Type B pancreatic cell (in vitro differentiated cells): ENCODE data around the gene TMEM154. TPM values are rescaled to one million over a fixed set of nuclear protein-coding genes. Genes with fewer than 3 reads are reported as not detected.

Source experiments
- DNase-seq: peaks from one replicate; pipeline ENCODE4 v3.0.0; 2021; ENCODE audit warnings: mixed read lengths; ENCODE audit not compliant: unreplicated experiment; ENCODE audit errors: extremely low spot score
- H3K27ac Mint-ChIP-seq: 2 replicates; pipeline ENCODE4 v1.8.0; 2021; ENCODE audit warnings: mild to moderate bottlenecking, mixed read lengths
- H3K27me3 Mint-ChIP-seq: 2 replicates; pipeline ENCODE4 v1.8.0; 2021; ENCODE audit warnings: mixed read lengths
- H3K36me3 Mint-ChIP-seq: 2 replicates; pipeline ENCODE4 v1.8.0; 2021; ENCODE audit warnings: mixed read lengths
- H3K4me1 Mint-ChIP-seq: one replicate; pipeline ENCODE4 v1.8.0; 2021; ENCODE audit warnings: mixed read lengths; ENCODE audit not compliant: unreplicated experiment
- H3K4me3 Mint-ChIP-seq: 2 replicates; pipeline ENCODE4 v1.8.0; 2021; ENCODE audit warnings: mild to moderate bottlenecking, mixed read lengths
- H3K9me3 Mint-ChIP-seq: 2 replicates; pipeline ENCODE4 v1.8.0; 2021; ENCODE audit warnings: mixed read lengths
- total RNA-seq: library from RNA; stranded (reverse); gene quantifications from 2 replicates; pipeline ENCODE4 v1.2.1, GENCODE V29; 2021; ENCODE audit warnings: low replicate concordance
- TF ChIP-seq, protein P1 (sequence below): fragments of 200-600 bp; sonication (generic); conservative IDR thresholded peaks from 2 replicates; pipeline ENCODE4 v1.5.0; 2021; ENCODE audit warnings: antibody characterized with exemption, mild to moderate bottlenecking

Gene TMEM154
- total RNA-seq, 1 donor from 2014 or later: 11.1 TPM

DNA sequence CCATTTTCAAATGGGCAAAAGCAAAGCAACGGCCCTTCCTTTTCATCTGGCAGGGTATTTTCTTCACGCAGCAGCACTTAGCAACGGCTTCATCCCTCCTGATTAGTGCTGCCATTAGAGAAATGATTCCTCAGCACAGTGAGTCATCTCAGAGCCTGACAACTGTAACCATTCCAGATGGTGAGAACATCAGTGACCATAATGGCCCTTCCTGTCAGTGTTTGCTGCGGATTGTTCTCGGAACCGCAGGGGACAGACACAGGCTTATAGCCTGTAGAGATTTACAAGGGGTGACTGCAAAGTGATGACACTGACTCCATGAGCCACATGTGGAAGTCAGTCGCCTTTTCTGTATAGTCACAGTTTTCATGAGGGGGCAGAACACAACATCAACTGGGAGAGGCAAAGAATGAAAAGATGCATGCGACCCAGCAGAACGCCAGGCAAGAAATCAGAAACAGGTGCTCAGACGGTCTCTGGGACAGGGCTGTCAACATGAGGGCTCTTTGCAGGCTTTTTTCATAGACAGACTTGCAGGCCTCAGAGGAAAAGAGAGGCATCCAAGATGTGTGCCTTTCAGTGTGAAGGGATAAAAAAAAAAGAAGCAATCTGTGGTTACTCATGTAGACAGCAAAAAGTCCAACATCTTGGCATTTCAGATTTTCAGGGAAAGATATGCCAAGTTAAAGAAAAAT lies 74.0 kb downstream of the TMEM154 start:
- peaks cover 6% of the 10 kb centered on the region for H3K27me3 Mint-ChIP-seq
- no peaks in the 10 kb centered on the region for H3K9me3 Mint-ChIP-seq
- H3K4me1 Mint-ChIP-seq: peaks cover 33% of the 10 kb centered on the region
- no peak overlapping the region for H3K4me3 Mint-ChIP-seq
- H3K36me3 Mint-ChIP-seq: no peaks in the 10 kb centered on the region
- TF ChIP-seq, protein P1, sequence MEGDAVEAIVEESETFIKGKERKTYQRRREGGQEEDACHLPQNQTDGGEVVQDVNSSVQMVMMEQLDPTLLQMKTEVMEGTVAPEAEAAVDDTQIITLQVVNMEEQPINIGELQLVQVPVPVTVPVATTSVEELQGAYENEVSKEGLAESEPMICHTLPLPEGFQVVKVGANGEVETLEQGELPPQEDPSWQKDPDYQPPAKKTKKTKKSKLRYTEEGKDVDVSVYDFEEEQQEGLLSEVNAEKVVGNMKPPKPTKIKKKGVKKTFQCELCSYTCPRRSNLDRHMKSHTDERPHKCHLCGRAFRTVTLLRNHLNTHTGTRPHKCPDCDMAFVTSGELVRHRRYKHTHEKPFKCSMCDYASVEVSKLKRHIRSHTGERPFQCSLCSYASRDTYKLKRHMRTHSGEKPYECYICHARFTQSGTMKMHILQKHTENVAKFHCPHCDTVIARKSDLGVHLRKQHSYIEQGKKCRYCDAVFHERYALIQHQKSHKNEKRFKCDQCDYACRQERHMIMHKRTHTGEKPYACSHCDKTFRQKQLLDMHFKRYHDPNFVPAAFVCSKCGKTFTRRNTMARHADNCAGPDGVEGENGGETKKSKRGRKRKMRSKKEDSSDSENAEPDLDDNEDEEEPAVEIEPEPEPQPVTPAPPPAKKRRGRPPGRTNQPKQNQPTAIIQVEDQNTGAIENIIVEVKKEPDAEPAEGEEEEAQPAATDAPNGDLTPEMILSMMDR: no peak
- DNase-seq: no peak
- H3K27ac Mint-ChIP-seq: peak overlapping the region; percentile 70

DNA sequence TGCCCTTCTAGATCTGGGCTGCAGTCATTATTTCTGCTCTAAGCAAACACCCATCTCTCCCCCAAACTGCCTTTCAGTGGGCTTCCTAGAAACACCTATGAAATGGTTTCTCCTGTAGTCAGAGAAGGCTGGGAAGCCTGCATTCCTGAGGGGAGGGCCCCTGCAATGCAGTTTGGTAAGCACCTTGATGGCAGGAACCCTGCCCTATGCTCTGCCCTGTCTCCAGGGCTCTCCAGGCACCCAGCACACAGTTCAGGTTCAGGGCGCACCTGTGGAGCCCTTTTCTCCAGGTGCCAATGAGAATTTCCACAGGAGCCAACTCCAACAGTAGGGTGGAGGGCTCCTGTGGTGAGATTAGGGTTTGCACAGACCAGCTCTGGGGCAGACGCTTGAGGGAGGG lies 74.8 kb downstream of the TMEM154 start:
- DNase-seq: no peak
- Mint-ChIP-seq H3K4me3 (no peak overlapping the region), H3K27ac (no peak overlapping the region), H3K4me1 (peaks cover 30% of the 10 kb centered on the region), H3K9me3 (no peaks in the 10 kb centered on the region), H3K36me3 (no peaks in the 10 kb centered on the region), H3K27me3 (peaks cover 3% of the 10 kb centered on the region)
- TF ChIP-seq, protein P1: no peak

DNA sequence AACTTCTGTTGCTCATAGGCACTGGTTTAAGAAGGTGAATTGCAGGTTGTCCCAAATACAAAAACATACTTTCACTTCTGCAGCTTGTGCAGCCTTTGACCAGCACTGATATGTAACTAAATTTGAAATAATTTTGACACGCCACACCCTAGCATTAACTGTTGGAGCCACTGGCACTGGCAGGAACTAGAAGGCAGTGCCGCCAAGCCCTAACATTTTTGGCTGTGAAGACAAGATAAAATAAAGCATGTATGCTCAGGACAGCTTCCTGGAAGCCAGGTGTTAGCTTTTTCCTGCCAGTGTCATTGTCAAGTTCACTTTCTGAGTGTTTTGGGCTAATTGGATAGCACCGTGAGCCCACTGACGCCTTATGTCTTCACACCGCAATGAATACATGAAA lies 78.6 kb downstream of the TMEM154 start:
- Mint-ChIP-seq H3K27ac (no peak overlapping the region), H3K36me3 (no peaks in the 10 kb centered on the region), H3K4me1 (peaks cover 18% of the 10 kb centered on the region), H3K27me3 (peaks cover 3% of the 10 kb centered on the region), H3K9me3 (no peaks in the 10 kb centered on the region), H3K4me3 (no peak overlapping the region)
- no peak for DNase-seq
- TF ChIP-seq, protein P1: no peak

DNA sequence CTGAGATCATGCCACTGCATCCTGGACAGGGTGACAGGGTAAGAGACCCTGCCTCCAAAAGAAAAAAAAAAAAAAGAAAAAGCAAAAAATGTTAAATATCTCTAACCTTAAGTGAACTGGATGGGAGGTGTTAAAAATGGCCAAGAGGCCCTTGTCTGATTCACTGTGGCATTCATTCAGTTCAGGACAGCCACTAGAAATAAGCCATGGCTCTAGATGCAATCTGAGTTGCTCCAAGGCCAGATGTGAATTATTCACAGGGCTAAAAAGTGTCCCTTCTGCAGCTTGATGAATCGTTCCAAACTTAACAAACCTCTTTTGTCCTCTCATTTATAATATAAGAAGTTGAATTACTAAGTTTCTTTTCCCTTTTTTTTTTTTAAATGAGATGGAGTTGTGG lies 80.2 kb downstream of the TMEM154 start:
- H3K9me3 Mint-ChIP-seq: no peaks in the 10 kb centered on the region
- H3K4me1 Mint-ChIP-seq: peaks cover 10% of the 10 kb centered on the region
- TF ChIP-seq, protein P1: no peak

DNA sequence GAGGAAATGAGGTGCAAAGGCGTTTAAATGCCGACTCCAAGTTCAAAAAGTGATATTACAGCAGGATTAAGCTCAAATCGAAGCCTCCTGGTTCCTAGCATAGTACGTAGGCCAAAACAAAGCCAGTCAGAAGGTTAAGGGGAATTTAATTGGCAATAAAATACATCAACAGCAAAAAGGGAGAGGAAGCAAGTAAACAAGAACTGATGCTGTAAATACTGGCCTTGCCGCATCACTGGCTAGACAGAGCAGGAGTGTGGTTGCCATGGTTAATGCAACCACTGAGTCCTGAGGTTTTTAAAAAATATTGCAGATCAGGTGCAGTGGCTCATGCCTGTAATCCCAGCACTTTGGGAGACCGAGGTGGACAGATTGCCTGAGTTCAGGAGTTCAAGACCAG lies 80.7 kb downstream of the TMEM154 start:
- H3K36me3 Mint-ChIP-seq: no peaks in the 10 kb centered on the region
- TF ChIP-seq, protein P1: no peak
- no peak overlapping the region for H3K27ac Mint-ChIP-seq
- no peak overlapping the region for H3K4me3 Mint-ChIP-seq
- H3K4me1 Mint-ChIP-seq: peaks cover 10% of the 10 kb centered on the region
- no peak for DNase-seq
- H3K27me3 Mint-ChIP-seq: peaks cover 3% of the 10 kb centered on the region
- no peaks in the 10 kb centered on the region for H3K9me3 Mint-ChIP-seq

More for the DNA sequence above, 80.2 kb downstream of the TMEM154 start:
- Mint-ChIP-seq H3K4me3 (no peak overlapping the region), H3K36me3 (no peaks in the 10 kb centered on the region), H3K27me3 (peaks cover 3% of the 10 kb centered on the region), H3K27ac (no peak overlapping the region)
- no peak for DNase-seq

DNA sequence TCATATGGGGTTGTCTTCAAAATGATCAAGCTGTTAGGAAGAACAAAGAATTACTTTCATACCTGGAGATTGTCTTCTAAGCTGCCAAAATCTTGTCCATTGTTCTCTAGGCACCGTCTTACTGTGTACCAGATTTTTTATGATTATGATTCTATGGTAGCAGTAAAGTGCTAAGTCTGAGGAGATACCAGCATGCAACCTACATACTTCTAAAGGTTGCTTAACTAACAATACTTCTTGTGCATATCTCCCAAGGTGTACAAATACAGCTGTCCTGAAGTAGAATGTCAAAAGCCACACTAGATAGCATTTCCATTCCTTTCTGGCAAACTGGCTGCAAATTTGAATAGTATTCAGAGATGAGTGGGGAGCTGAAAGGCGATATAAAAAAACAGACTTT lies 81.3 kb downstream of the TMEM154 start:
- Mint-ChIP-seq H3K9me3 (no peaks in the 10 kb centered on the region), H3K27ac (no peak overlapping the region)

More for the DNA sequence above, 81.3 kb downstream of the TMEM154 start:
- no peak overlapping the region for H3K4me3 Mint-ChIP-seq
- DNase-seq: no peak
- H3K27me3 Mint-ChIP-seq: peaks cover 3% of the 10 kb centered on the region
- H3K36me3 Mint-ChIP-seq: no peaks in the 10 kb centered on the region
- peaks cover 10% of the 10 kb centered on the region for H3K4me1 Mint-ChIP-seq
- TF ChIP-seq, protein P1: no peak
